WTC11 (cell line): ENCODE measurements around the gene C11orf58. TPM values are rescaled to one million over a fixed set of nuclear protein-coding genes. Genes with fewer than 3 reads are reported as not detected.

Source experiments
- ATAC-seq: fragments of 200-7000 bp; cut with Tn5 transposase; 2 replicates; pipeline ENCODE4 v1.10.0; 2021; ENCODE audit warnings: mild to moderate bottlenecking, moderate library complexity
- CTCF ChIA-PET: fragments of 300-600 bp; sonication (Branson Sonifier 250); formaldehyde crosslinking; loops from one replicate; lab custom pipeline; 2021; ENCODE audit warnings: antibody characterized with exemption; lab: Charles Lee
- POLR2A ChIA-PET: fragments of 350-600 bp; sonication (Branson Sonifier 250); formaldehyde crosslinking; loops from one replicate; lab custom pipeline; 2021; ENCODE audit warnings: antibody characterized with exemption; lab: Charles Lee
- DNase-seq: peaks from one replicate; pipeline ENCODE4 v3.0.0; 2021; ENCODE audit warnings: low spot score
- H3K27ac Mint-ChIP-seq: 2 replicates; pipeline ENCODE4 v1.8.0; 2021; ENCODE audit warnings: mixed read lengths
- H3K27me3 Mint-ChIP-seq: 2 replicates; pipeline ENCODE4 v1.8.0; 2021; ENCODE audit warnings: low read depth, mild to moderate bottlenecking, moderate library complexity, mixed read lengths
- H3K36me3 Mint-ChIP-seq: 2 replicates; pipeline ENCODE4 v1.8.0; 2021; ENCODE audit warnings: mixed read lengths
- H3K4me1 Mint-ChIP-seq: 2 replicates; pipeline ENCODE4 v1.8.0; 2022; ENCODE audit warnings: mixed read lengths
- H3K4me3 Mint-ChIP-seq: 2 replicates; pipeline ENCODE4 v1.8.0; 2021; ENCODE audit warnings: mild to moderate bottlenecking, moderate library complexity, mixed read lengths
- H3K9me3 Mint-ChIP-seq: 2 replicates; pipeline ENCODE4 v1.8.0; 2021; ENCODE audit warnings: mixed read lengths
- CDX4 ChIP-seq: fragments of 250-450 bp; sonication (Bioruptor Pico); IDR thresholded peaks from 2 replicates; pipeline ENCODE4 v1.9.0; 2021; ENCODE audit warnings: moderate library complexity, mild to moderate bottlenecking, inconsistent platforms, borderline replicate concordance
- ELF4 ChIP-seq: sonication (generic); formaldehyde crosslinking; IDR thresholded peaks from 2 replicates; pipeline ENCODE4 v1.8.1; 2022; ENCODE audit warnings: low read depth, mild to moderate bottlenecking, moderate library complexity, missing genetic modification reagents
- ETV6 ChIP-seq: sonication (generic); formaldehyde crosslinking; IDR thresholded peaks from 2 replicates; pipeline ENCODE4 v1.8.1; 2022; ENCODE audit warnings: mild to moderate bottlenecking, missing genetic modification reagents
- JAZF1 ChIP-seq: fragments of 250-450 bp; sonication (Bioruptor Pico); IDR thresholded peaks from 2 replicates; pipeline ENCODE4 v1.9.0; 2021; ENCODE audit warnings: moderate library complexity, mild to moderate bottlenecking, inconsistent platforms
- JUN ChIP-seq: sonication (generic); formaldehyde crosslinking; IDR thresholded peaks from 2 replicates; pipeline ENCODE4 v1.8.0; 2023; ENCODE audit warnings: mild to moderate bottlenecking, missing genetic modification reagents
- KAT7 ChIP-seq: sonication (generic); formaldehyde crosslinking; IDR thresholded peaks from 2 replicates; pipeline ENCODE4 v1.8.1; 2023; ENCODE audit warnings: missing genetic modification reagents, mild to moderate bottlenecking, borderline replicate concordance
- MAX ChIP-seq: sonication (generic); formaldehyde crosslinking; IDR thresholded peaks from 2 replicates; pipeline ENCODE4 v1.8.0; 2022; ENCODE audit warnings: mild to moderate bottlenecking, missing genetic modification reagents
- NFE2L1 ChIP-seq: sonication (generic); formaldehyde crosslinking; IDR thresholded peaks from 2 replicates; pipeline ENCODE4 v1.8.1; 2023; ENCODE audit warnings: missing genetic modification reagents
- NR1H2 ChIP-seq: sonication (generic); formaldehyde crosslinking; IDR thresholded peaks from 2 replicates; pipeline ENCODE4 v1.9.0; 2021; ENCODE audit warnings: mild to moderate bottlenecking, moderate library complexity, missing genetic modification reagents
- PRDM15 ChIP-seq: sonication (generic); formaldehyde crosslinking; IDR thresholded peaks from 2 replicates; pipeline ENCODE4 v1.8.0; 2022; ENCODE audit warnings: missing genetic modification reagents
- PRRX2 ChIP-seq: fragments of 250-450 bp; sonication (Bioruptor Pico); IDR thresholded peaks from 2 replicates; pipeline ENCODE4 v1.8.0; 2021; ENCODE audit warnings: mild to moderate bottlenecking
- RELA ChIP-seq: sonication (generic); formaldehyde crosslinking; IDR thresholded peaks from 2 replicates; pipeline ENCODE4 v1.8.1; 2022; ENCODE audit warnings: missing genetic modification reagents, mild to moderate bottlenecking, borderline replicate concordance
- TEAD1 ChIP-seq: sonication (generic); formaldehyde crosslinking; IDR thresholded peaks from 2 replicates; pipeline ENCODE4 v1.8.0; 2022; ENCODE audit warnings: mild to moderate bottlenecking, missing genetic modification reagents
- TP53 ChIP-seq: sonication (generic); formaldehyde crosslinking; IDR thresholded peaks from 2 replicates; pipeline ENCODE4 v1.8.1; 2023; ENCODE audit warnings: mild to moderate bottlenecking, missing genetic modification reagents
- ZNF121 ChIP-seq: sonication (generic); formaldehyde crosslinking; IDR thresholded peaks from 2 replicates; pipeline ENCODE4 v1.8.0; 2023; ENCODE audit warnings: missing genetic modification reagents
- ZNF263 ChIP-seq: sonication (generic); formaldehyde crosslinking; IDR thresholded peaks from 2 replicates; pipeline ENCODE4 v1.8.1; 2022; ENCODE audit warnings: low read depth, mild to moderate bottlenecking, moderate library complexity, missing genetic modification reagents
- ZNF671 ChIP-seq: fragments of 250-450 bp; sonication (Bioruptor Pico); IDR thresholded peaks from 2 replicates; pipeline ENCODE4 v1.8.0; 2021; ENCODE audit warnings: mild to moderate bottlenecking
- total RNA-seq: library from RNA; stranded (reverse); gene quantifications from 3 replicates; pipeline ENCODE4 v1.2.3, GENCODE V29; 2021
- TF ChIP-seq, protein P1 (sequence below): sonication (generic); formaldehyde crosslinking; IDR thresholded peaks from 2 replicates; pipeline ENCODE4 v1.8.0; 2023; ENCODE audit warnings: mild to moderate bottlenecking, missing genetic modification reagents
- TF ChIP-seq, protein P2 (sequence below): sonication (generic); formaldehyde crosslinking; IDR thresholded peaks from 2 replicates; pipeline ENCODE4 v1.8.1; 2022; ENCODE audit warnings: mild to moderate bottlenecking, missing genetic modification reagents, moderate library complexity, borderline replicate concordance
- TF ChIP-seq, protein P3 (sequence below): sonication (generic); formaldehyde crosslinking; IDR thresholded peaks from 2 replicates; pipeline ENCODE4 v1.8.1; 2022; ENCODE audit warnings: mild to moderate bottlenecking, moderate library complexity, missing genetic modification reagents
- TF ChIP-seq, protein P4 (sequence below): fragments of 250-450 bp; sonication (Bioruptor Pico); IDR thresholded peaks from 2 replicates; pipeline ENCODE4 v2.1.2; 2022; ENCODE audit warnings: mild to moderate bottlenecking, moderate library complexity
- TF ChIP-seq, protein P5 (sequence below): sonication (generic); formaldehyde crosslinking; IDR thresholded peaks from 2 replicates; pipeline ENCODE4 v1.8.1; 2023; ENCODE audit warnings: mild to moderate bottlenecking, missing genetic modification reagents, moderate library complexity

C11orf58 gene
- total RNA-seq, 1 experiment from 2014 or later: 141 TPM

GRCh38 chr11:16775614-16776283 lies 37.3 kb downstream of the C11orf58 start (continued):
- no peak for TF ChIP-seq PRDM15
- no peak for TF ChIP-seq NR1H2 (CRISPR knock-in tag)
- no peak for TF ChIP-seq RELA (CRISPR knock-in tag)
- no peak for TF ChIP-seq NFE2L1 (CRISPR knock-in tag)
- TF ChIP-seq, protein P1, sequence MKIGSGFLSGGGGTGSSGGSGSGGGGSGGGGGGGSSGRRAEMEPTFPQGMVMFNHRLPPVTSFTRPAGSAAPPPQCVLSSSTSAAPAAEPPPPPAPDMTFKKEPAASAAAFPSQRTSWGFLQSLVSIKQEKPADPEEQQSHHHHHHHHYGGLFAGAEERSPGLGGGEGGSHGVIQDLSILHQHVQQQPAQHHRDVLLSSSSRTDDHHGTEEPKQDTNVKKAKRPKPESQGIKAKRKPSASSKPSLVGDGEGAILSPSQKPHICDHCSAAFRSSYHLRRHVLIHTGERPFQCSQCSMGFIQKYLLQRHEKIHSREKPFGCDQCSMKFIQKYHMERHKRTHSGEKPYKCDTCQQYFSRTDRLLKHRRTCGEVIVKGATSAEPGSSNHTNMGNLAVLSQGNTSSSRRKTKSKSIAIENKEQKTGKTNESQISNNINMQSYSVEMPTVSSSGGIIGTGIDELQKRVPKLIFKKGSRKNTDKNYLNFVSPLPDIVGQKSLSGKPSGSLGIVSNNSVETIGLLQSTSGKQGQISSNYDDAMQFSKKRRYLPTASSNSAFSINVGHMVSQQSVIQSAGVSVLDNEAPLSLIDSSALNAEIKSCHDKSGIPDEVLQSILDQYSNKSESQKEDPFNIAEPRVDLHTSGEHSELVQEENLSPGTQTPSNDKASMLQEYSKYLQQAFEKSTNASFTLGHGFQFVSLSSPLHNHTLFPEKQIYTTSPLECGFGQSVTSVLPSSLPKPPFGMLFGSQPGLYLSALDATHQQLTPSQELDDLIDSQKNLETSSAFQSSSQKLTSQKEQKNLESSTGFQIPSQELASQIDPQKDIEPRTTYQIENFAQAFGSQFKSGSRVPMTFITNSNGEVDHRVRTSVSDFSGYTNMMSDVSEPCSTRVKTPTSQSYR (CRISPR knock-in tag): no peak

GRCh38 chr11:16776711-16777612 lies 38.5 kb downstream of the C11orf58 start:
- Mint-ChIP-seq H3K36me3 (no peaks in the 10 kb centered on the region), H3K4me1 (peaks cover 39% of the 10 kb centered on the region), H3K9me3 (no peaks in the 10 kb centered on the region), H3K4me3 (no peak overlapping the region), H3K27me3 (no peaks in the 10 kb centered on the region), H3K27ac (no peak overlapping the region)
- CTCF ChIA-PET: no interaction called here
- no peak for ATAC-seq
- DNase-seq: no peak
- TF ChIP-seq TP53 (CRISPR knock-in tag) (no peak), ELF4 (no peak), KAT7 (CRISPR knock-in tag) (no peak), ZNF671 (no peak), PRRX2 (CRISPR knock-in tag) (no peak), JAZF1 (CRISPR knock-in tag) (no peak), TEAD1 (CRISPR knock-in tag) (no peak), CDX4 (CRISPR knock-in tag) (no peak), MAX (CRISPR knock-in tag) (no peak), ETV6 (CRISPR knock-in tag) (no peak), ZNF121 (no peak), JUN (CRISPR knock-in tag) (no peak), ZNF263 (CRISPR knock-in tag) (no peak)
- TF ChIP-seq, protein P2, sequence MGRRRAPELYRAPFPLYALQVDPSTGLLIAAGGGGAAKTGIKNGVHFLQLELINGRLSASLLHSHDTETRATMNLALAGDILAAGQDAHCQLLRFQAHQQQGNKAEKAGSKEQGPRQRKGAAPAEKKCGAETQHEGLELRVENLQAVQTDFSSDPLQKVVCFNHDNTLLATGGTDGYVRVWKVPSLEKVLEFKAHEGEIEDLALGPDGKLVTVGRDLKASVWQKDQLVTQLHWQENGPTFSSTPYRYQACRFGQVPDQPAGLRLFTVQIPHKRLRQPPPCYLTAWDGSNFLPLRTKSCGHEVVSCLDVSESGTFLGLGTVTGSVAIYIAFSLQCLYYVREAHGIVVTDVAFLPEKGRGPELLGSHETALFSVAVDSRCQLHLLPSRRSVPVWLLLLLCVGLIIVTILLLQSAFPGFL (CRISPR knock-in tag): no peak
- TF ChIP-seq, protein P3, sequence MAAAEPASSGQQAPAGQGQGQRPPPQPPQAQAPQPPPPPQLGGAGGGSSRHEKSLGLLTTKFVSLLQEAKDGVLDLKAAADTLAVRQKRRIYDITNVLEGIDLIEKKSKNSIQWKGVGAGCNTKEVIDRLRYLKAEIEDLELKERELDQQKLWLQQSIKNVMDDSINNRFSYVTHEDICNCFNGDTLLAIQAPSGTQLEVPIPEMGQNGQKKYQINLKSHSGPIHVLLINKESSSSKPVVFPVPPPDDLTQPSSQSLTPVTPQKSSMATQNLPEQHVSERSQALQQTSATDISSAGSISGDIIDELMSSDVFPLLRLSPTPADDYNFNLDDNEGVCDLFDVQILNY: no peak
- TF ChIP-seq, protein P4, sequence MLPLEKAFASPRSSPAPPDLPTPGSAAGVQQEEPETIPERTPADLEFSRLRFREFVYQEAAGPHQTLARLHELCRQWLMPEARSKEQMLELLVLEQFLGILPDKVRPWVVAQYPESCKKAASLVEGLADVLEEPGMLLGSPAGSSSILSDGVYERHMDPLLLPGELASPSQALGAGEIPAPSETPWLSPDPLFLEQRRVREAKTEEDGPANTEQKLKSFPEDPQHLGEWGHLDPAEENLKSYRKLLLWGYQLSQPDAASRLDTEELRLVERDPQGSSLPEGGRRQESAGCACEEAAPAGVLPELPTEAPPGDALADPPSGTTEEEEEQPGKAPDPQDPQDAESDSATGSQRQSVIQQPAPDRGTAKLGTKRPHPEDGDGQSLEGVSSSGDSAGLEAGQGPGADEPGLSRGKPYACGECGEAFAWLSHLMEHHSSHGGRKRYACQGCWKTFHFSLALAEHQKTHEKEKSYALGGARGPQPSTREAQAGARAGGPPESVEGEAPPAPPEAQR (CRISPR knock-in tag): no peak
- TF ChIP-seq, protein P5, sequence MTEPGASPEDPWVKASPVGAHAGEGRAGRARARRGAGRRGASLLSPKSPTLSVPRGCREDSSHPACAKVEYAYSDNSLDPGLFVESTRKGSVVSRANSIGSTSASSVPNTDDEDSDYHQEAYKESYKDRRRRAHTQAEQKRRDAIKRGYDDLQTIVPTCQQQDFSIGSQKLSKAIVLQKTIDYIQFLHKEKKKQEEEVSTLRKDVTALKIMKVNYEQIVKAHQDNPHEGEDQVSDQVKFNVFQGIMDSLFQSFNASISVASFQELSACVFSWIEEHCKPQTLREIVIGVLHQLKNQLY (CRISPR knock-in tag): no peak
- POLR2A ChIA-PET: interaction anchor here (0.6 kb wide), 1 partner anchor 327 kb away, joined by 3 read pairs; no protein-coding TSS in a partner anchor
